SW 1271 (cell line): ENCODE data around the gene UVSSA.

Source experiments
- DNase-seq, 2 experiments: peaks; one replicate each; lab custom pipeline; 2025; lab: John Stamatoyannopoulos, UW

Gene UVSSA

DNA sequence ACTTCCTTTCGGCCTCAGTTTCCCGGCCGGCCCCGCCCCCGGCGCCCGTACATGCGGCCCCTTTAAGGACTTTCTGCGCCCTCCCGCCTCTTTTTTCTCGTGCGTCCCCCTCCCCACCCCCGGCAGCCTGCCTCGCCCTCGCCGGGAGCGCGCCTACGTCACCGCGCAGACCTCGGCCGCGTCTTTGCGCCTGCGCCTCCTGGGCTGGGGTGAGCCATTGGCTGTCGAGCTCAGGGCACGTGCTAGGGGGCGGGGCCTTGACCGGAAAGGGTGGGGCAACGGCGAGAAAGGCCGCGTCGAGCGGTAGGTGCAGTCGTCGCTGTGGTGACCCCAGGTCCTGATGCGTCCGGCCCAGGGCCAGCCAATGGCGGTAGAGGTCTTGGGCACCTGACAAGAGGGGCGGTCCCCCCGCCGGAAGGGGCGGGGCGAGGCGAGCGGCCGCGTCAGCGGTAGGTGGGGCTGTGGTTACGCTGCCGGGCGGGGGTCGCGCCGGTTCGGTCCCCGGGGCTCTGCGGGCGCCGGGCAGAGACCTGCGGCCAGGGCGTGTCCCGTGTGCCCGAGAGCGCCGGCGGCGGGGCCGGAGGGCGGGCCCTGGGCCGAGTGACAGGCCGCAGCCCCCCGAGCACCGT is at the start of gene UVSSA:
Gene UVSSA (plus strand): TSS at position 428 of the 629 bp plus-strand sequence. CDS start 884 bp downstream, outside the sequence.
- peak; percentile 95 to 98 for DNase-seq

DNA sequence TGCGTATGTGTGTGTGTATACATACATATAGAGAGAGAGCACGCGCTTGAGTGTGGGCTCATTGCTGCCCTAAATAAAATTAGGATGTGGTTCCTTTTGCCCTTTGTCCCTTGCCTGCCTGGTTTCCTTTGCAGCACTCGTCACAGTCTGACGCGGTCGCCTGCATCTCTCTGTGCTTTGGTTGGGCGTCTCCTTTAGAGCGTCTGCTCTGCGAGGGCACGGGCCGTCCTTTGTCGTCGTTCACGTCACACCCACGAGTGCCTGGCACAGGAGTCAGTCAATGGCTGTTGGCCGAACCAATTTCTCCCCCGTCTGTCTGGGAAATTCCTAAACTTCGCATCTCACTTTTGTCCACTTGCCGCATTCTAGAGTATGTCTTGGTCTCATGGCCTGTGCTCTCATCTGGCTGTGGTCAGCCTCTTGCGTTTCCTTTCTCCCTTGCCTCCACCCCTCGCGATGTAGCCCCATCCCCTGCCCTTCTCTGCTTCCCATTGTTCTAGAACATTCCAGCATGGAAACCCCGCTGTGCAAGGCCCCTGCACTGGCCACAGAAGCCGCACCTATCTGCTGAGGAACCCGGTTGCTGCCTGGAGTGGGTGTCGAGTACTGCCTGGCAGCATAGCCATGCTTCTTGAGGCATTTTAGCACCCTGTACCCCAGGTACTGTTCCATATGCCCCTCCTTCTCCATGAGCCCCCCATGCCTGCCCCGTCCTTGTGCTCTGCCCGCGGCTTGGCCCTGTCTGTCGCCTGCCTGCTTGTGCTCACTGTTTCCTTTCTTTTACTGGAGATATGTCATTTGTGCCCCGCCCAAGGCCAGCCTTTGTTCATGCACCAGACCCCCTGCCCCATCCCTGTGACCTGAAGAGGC is 49.3 kb upstream of the UVSSA start:
- DNase-seq, result no peak

DNA sequence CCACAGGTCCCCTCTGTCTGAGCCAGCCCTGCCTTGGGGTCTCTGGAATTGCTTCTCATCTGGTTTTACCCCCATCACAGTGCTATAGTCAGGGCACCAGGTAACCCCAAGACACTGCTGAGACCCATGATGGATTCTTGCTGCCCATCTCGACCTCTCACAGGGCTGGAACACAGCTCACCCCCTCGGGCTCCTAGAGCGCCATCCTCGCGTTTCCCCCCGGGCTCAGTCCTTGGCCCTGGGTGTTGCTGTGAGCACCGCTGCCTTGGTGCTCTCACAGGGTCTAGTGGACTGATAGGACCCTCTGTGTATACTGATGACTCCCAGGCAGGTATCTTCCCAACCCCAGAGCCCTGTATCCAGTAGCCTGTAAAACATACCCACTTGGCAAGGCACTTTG is 48.5 kb upstream of the UVSSA start:
- no peak for DNase-seq

DNA sequence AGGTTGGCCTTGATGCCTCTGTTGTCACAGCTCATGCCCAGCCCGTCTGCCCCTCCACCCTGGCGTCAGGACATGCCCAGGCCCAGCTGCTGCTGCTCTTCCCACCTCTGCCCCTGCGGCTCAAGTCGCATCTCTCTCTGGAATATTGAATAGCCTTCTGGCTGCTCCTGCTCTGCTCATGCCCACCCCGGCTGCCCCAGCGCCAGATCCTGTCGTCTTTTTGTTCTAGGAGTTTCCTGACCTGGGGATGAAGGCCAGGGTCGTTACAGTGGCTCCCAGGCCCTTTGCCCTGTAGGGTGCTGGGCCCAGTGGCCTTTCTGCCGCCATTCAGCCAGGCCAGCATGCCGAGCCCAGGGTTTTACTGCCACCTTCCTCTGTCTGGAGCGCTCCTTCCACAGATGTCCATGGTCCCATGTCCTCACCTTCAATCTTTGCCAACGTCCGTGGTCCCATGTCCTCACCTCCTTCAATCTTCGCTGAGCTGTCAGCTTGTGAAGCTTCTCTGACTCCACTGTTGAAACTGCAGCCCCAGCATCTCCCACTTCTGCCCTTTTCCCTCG is 47.6 kb upstream of the UVSSA start:
- no peak for DNase-seq

- peak; percentile 31 to 49 for DNase-seq
Measured at GRCh38 chr4:1300466-1301455, 46.2 kb upstream of the UVSSA start.

DNA sequence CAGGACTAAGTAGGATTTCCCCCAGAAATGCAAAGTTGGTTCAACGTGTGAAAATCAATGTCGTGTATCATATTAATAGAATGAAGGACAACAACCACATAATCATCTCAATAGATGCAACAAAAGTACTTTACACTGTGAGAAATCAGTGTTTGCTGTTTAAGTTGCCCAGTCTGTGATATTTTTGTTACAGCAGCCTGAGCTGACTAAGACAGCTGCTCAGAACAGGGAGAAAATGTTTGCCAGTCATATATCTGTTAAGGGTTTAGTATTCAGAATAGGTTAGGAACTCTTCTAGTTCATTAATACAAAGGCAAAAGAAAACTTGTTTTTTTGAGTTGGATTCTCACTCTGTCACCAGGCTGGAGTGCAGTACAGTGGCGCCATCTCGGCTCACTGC is 44.8 kb upstream of the UVSSA start:
- no peak for DNase-seq

DNA sequence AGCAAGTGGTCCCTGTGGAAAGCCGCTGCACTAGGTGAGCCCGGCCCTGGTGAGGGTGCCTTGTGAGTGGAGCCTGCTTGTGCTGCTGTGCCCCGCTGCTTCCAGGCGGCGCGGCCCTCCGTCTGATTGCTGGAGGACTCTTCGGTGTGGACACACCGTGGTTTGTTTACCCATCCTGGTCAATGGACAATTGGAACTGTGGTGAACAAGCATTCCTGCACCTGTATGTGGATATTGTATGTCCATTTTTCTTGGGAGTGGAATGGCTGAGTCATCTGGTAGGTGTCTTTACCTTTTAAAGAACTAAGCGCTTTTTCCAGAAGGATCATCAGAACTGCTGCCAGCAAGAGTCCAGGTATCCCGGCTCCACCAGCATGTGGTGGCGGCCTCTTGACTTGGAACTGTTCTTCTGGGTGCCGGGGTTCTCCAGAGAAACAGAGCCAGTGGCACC is 41.7 kb upstream of the UVSSA start:
- DNase-seq, result no peak

DNA sequence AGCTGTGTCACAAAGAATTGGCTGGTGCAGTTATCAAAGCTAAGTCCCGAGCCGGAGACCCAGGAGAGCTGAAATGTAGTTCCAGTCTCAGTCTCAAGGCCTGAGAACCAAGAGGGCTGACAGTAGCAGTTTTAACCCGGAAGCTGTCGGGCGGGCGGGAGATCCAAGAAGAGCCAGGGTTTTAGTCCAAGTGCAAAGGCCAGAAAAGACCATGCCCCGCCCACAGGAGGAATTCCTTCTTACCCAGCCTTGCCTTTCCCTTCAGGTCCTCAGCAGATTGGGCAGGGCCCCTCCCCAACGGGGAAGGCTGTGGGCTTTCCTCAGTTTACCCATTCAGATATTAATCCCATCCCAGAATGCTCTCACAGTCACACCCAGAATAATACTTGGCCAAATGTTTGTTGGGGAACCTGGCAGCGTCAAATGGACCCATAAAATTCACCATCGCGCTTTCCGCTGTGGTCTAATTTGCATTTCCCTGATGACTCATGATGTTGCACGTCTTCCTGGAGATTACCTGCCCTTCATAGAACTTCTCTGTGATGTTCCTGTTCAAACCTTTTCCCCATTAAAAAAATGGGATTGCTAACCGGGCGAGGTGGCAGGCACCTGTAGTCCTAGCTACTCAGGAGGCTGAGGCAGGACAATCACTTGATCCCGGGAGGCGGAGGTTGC is 41.1 kb upstream of the UVSSA start:
- DNase-seq, result no peak

- DNase-seq, result no peak
Measured at GRCh38 chr4:1307951-1308735, 38.9 kb upstream of the UVSSA start.

- no peak for DNase-seq
Measured at GRCh38 chr4:1309261-1310010, 37.6 kb upstream of the UVSSA start.

- no peak for DNase-seq
Measured at GRCh38 chr4:1310031-1310795, 36.8 kb upstream of the UVSSA start.

DNA sequence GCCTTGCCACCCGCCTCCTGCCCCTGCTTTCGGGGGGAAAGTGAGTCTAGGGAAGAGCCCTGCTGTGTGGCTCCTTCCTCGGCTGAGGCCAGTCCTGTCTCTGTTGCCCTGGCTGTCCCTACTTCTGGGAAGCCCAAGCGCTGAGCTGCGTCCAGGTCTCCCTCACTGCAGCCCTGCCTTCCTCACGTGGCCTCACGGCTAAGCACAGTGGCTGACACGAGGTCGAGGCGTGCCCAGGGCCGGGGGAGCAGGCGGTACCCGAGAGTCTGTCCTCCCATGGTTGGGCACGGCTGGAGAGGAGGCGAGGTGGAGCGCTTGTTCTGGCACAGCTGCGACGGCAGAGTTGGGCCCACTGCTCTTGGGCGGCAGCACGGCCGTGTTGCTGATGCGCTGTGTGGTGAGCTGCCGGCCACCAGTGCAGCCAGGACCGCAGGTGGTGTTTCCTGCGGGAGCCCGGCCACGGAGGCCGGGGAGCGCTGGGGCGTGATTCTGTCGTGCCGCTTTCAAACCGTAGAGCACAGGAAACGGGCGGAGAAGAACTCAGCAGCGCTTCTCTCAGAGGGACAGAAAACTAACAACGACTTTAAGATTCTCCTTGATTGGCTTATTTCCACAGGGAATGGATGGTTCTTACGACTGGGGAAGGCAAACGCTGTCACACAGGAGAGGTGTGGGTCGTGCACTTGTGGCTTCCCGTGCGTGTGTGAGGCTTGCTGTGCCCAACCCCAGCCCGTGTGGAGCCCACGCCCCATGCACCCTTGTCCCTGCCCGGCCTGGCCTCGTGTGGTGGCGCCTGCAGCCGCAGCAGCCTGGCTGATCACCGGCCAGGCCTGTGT is 36.0 kb upstream of the UVSSA start:
- DNase-seq, result no peak

DNA sequence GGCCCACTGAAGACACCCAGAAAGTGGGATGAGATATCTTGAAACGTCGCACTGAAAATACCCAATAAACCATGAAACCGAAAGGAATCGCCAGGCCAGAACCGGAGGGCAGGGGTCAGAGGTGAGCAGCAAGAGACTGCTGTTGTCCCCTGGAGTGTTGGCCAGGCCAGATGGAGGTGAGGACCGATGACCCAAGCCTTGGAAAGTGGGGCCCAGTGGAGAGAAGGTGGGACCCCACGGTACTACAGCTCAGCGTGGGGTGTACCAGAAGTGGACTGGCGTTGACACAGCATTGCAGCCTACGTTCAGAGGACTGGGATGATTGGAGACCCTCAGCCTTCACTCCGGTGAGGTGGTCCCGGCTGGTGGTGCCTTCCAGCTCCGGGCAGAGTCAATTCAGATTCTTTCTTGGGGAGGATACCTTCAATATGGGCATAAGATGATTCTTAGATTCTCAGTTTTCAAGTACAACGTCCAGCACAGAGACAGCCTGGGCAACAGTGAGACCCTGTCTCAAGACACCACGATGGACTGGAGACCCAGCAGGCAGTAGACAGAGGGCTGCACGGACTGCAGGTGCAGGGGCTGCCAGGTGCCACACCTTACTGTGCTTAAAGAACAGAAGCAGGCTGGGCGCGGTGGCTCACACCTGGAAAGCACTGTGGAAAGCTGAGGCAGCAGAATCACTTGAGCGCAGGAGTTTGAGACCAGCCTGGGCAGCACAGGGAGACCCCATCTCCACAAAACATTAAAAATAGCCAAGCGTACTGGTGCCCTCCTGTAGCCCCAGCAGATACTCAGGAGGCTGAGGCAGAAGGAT is 34.0 kb upstream of the UVSSA start:
- DNase-seq, result no peak

DNA sequence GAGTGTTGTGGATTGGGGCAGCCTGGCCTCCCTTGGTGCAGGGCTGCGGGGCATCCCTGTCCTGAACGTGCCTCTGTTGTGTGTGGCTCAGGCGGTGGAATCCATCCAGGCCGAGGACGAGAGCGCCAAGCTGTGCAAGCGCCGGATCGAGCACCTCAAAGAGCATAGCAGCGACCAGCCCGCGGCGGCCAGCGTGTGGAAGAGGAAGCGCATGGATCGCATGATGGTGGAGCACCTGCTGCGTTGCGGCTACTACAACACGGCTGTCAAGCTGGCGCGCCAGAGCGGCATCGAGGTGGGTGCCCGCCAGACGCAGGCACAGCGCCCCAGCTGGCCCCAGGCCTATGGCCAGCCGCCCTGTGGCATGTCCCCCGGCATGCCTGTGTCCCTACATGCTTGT is 31.7 kb upstream of the UVSSA start:
- no peak for DNase-seq

DNA sequence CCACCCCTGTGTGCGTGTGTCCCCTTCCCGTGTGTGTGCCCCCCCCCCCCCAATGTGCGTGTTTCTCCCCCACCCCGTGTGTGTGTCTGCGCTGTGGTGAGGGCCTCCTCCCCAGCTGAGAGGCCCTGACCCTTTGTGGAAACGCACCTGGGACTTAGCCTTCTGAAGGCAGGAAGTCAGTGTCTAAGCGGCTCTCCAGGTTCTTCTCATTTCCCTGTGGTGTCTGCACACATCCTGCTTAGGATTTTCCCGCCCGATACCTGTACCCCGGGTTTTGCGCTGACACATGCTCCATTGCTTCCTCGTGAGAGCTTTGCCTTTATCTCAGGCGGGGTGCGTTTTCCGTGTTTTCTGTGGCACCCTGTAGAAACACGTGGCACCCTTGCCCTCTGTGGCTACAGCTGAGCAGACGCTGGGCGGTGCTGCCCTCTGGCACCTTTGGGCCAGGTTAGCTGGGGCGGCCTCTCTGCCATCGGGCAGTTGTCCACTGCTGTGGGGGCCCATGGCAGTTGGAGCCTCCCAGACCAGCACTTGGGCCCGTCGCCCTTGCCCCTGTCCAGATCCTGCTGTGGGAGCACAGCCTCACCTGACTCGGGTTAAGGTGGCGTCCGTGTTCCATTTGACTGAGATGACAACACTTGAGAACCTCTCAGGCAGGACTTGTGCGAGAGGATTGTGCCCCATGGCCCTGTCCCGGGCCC is 31.0 kb upstream of the UVSSA start:
- DNase-seq, result no peak

- DNase-seq, result no peak
Measured at GRCh38 chr4:1316537-1317168, 30.4 kb upstream of the UVSSA start.
